Right lobe of liver (tissue), 6 donors: ENCODE data around the gene PIF1. TPM values are rescaled to one million over a fixed set of nuclear protein-coding genes. Genes with fewer than 3 reads are reported as not detected.

Experiments used
- ATAC-seq, 4 donors: fragments of 200-7000 bp; cut with Tn5 transposase; one replicate each; pipeline ENCODE4 v1.9.1; 2020; ENCODE audit warnings: mild to moderate bottlenecking in 4 of 4, moderate library complexity in 4 of 4
- DNase-seq, 3 donors: peaks; one replicate each; pipeline ENCODE4 v3.0.0-alpha.2; 2020
- H3K27ac ChIP-seq, 3 donors: fragments of 200-600 bp; one replicate each; pipeline ENCODE4 v1.8.0; 2022
- H3K27me3 ChIP-seq, 2 donors: fragments of 200-600 bp; one replicate each; pipeline ENCODE4 v1.8.0; 2022
- H3K36me3 ChIP-seq, 4 donors: fragments of 200-600 bp; sonication (generic) in 1 of 4; one replicate each; pipeline versions ENCODE4 v1.5.1 to v1.8.0; 2017 to 2022; ENCODE audit warnings: control low read depth in 1 of 4
- H3K4me1 ChIP-seq, 4 donors: fragments of 200-600 bp; sonication (generic) in 1 of 4; one replicate each; pipeline versions ENCODE4 v1.5.1 to v1.8.0; 2017 to 2022; ENCODE audit warnings: control low read depth in 1 of 4
- H3K4me3 ChIP-seq, 3 donors: fragments of 200-600 bp; one replicate each; pipeline ENCODE4 v1.8.0; 2022
- H3K9me3 ChIP-seq, 4 donors: fragments of 200-600 bp; sonication (generic) in 1 of 4; one replicate each; pipeline versions ENCODE4 v1.5.1 to v1.8.0; 2017 to 2022; ENCODE audit warnings: control low read depth in 1 of 4
- CTCF ChIP-seq, 4 donors: fragments of 200-600 bp in 3 of 4; fragments of 450-650 bp in 1 of 4; IDR thresholded peaks; one replicate each; pipeline versions ENCODE4 v1.5.1 to v1.8.0; 2016 to 2022; ENCODE audit warnings: antibody characterized with exemption in 4 of 4, mild to moderate bottlenecking in 2 of 4
- POLR2A ChIP-seq: fragments of 450-650 bp; IDR thresholded peaks from one replicate; pipeline ENCODE4 v1.6.1; 2017; ENCODE audit warnings: antibody characterized with exemption, mild to moderate bottlenecking
- WGBS: methylation state at CpG from one replicate; pipeline ENCODE4 v1.1.6; 2018; ENCODE audit warnings: low coverage, low lambda C conversion rate; ENCODE audit not compliant: insufficient coverage; ENCODE audit errors: missing lambda C conversion rate; 5-methylcytosine and 5-hydroxymethylcytosine counted together
- intact Hi-C, 2 donors: fragments of 100-400 bp; cut with DNase I; formaldehyde crosslinking; loops; one replicate each; pipeline versions ENCODE4 v1.11.2 to v1.14.1; 2022
- total RNA-seq, 6 experiments: library from RNA; depleted of rRNA in 2 of 6; stranded (reverse); fragments of >200 nt in 2 of 6; fragmentation: NEBNext Ultra II Directional in 3 of 6; extraction: Animal tissue kit (Norgen Biotek cat#: 25700) in 3 of 6; gene quantifications; one replicate each; pipeline versions ENCODE4 v1.1.0 to v1.2.4, GENCODE V29; 2016 to 2023
- donor health status: DM: no; HTN: yes; CAD: no.
- donor health status: DM: no; HTN: no; CAD: no.
- donor health status: DM: no; HTN: no; CAD: no.
- donor health status: DM: no; HTN: yes; CAD: no.
- donor health status: DM: no; HTN: yes; CAD: no.

The PIF1 gene
- total RNA-seq, 6 experiments from 2014 or later = 0.11 to 1.00 (median 0.36) TPM

- WGBS = 100% methylated on average over 1 of the region's 1 CpG
- Histone ChIP-seq H3K9me3 (no peaks in the 10 kb centered on the region), H3K27ac (no peak overlapping the region), H3K4me1 (peaks cover 0 to 41% (median 23%) of the 10 kb centered on the region in 4 donors), H3K27me3 (no peaks in the 10 kb centered on the region), H3K4me3 (no peak overlapping the region), H3K36me3 (no peaks in the 10 kb centered on the region)
- intact Hi-C loops = no loop called here
- no peak for TF ChIP-seq CTCF (IDR thresholded peaks at IDR 0.05)
- TF ChIP-seq POLR2A = no peak
- DNase-seq (no peak), ATAC-seq (no peak)
Measured at GRCh38 chr15:64779630-64780029, 45.8 kb downstream of the PIF1 start.

- intact Hi-C loops = no loop called here
- WGBS = 83% methylated on average over 2 of the region's 2 CpGs
- Histone ChIP-seq H3K36me3 (no peaks in the 10 kb centered on the region), H3K4me3 (no peak overlapping the region), H3K4me1 (peaks cover 0 to 40% (median 21%) of the 10 kb centered on the region in 4 donors), H3K27ac (no peak overlapping the region), H3K27me3 (no peaks in the 10 kb centered on the region), H3K9me3 (no peaks in the 10 kb centered on the region)
- ATAC-seq (no peak), DNase-seq (no peak)
- TF ChIP-seq POLR2A = no peak
- TF ChIP-seq CTCF (IDR thresholded peaks at IDR 0.05) = no peak
Measured at GRCh38 chr15:64779024-64779423, 46.4 kb downstream of the PIF1 start.

GRCh38 chr15:64776402-64776786 is 49.1 kb downstream of the PIF1 start:
- TF ChIP-seq POLR2A (no peak), CTCF (IDR thresholded peaks at IDR 0.05) (no peak)
- Histone ChIP-seq H3K4me1 (peaks cover 0 to 14% (median 6%) of the 10 kb centered on the region in 4 donors), H3K9me3 (no peaks in the 10 kb centered on the region), H3K4me3 (peak overlapping the region in 1 of 3 donors; percentile 73), H3K36me3 (no peaks in the 10 kb centered on the region), H3K27me3 (no peaks in the 10 kb centered on the region), H3K27ac (peak overlapping the region in 1 of 3 donors; percentile 47)
- 60% methylated on average over 1 of the region's 25 CpGs for WGBS
- ATAC-seq (no peak), DNase-seq (no peak)
- intact Hi-C loops = no loop called here

- H3K36me3 ChIP-seq = no peaks in the 10 kb centered on the region
- DNase-seq (peak; percentile 51 to 62 (median 60)), ATAC-seq (peak; percentile 57 to 65 (median 64))
- intact Hi-C loops = no loop called here
- peak within 1 kb of the TSS in 1 of 3 donors; percentile 53 for H3K27ac ChIP-seq
- TF ChIP-seq CTCF (IDR thresholded peaks at IDR 0.05) = no peak
- no peak for TF ChIP-seq POLR2A
- H3K4me3 ChIP-seq = peak within 1 kb of the TSS; percentile 54 to 73 (median 55)
- 9% methylated on average over 16 of the region's 90 CpGs for WGBS
- peaks cover 0 to 7% (median 3%) of the 10 kb centered on the region in 4 donors for H3K4me1 ChIP-seq
- H3K9me3 ChIP-seq = no peaks in the 10 kb centered on the region
- H3K27me3 ChIP-seq = no peaks in the 10 kb centered on the region
Measured at GRCh38 chr15:64775551-64776401, 49.7 kb downstream of the PIF1 start, which contains the start of gene RBPMS2. TSS of gene RBPMS2 (minus strand) at chr15:64775589. CDS start at chr15:64775319, 270 bp downstream.
